Natural killer cell (primary cell): Measurements from ENCODE around the gene TREH. TPM values are rescaled to one million over a fixed set of nuclear protein-coding genes. Genes with fewer than 3 reads are reported as not detected.

Source experiments
- ATAC-seq, 3 donors: fragments of 150-1000 bp in 2 of 3; fragments of 200-7000 bp in 1 of 3; cut with Tn5 transposase; 1 replicate in 1 of 3; 2 replicates in 2 of 3; pipeline ENCODE4 v1.10.0; 2021; ENCODE audit warnings: mild to moderate bottlenecking in 2 of 3, moderate library complexity in 2 of 3
- DNase-seq, 2 donors: peaks; one replicate each; pipeline versions ENCODE4 v3.0.0 to v3.0.0-alpha.2; 2013 to 2021; ENCODE audit warnings: mixed read lengths in 1 of 2
- H3K27ac ChIP-seq: one replicate; pipeline ENCODE4 v1.5.1; 2013; ENCODE audit warnings: mild to moderate bottlenecking, low read length
- H3K27me3 ChIP-seq: one replicate; pipeline ENCODE4 v1.6.1; 2013; ENCODE audit warnings: low read length; ENCODE audit not compliant: control insufficient read depth, insufficient read depth
- H3K36me3 ChIP-seq: one replicate; pipeline ENCODE4 v1.6.1; 2013; ENCODE audit warnings: low read length; ENCODE audit not compliant: control insufficient read depth, insufficient read depth
- H3K4me1 ChIP-seq: one replicate; pipeline ENCODE4 v1.6.1; 2013; ENCODE audit warnings: low read length; ENCODE audit not compliant: control insufficient read depth, insufficient read depth
- H3K4me3 ChIP-seq: one replicate; pipeline ENCODE4 v1.5.1; 2013; ENCODE audit warnings: low read length
- H3K9me3 ChIP-seq: one replicate; pipeline ENCODE4 v1.6.1; 2013; ENCODE audit warnings: low read length; ENCODE audit not compliant: control insufficient read depth, insufficient read depth
- H3K27ac Mint-ChIP-seq, 2 donors: one replicate each; pipeline ENCODE4 v1.8.0; 2022; ENCODE audit warnings: mild to moderate bottlenecking in 2 of 2, mixed read lengths in 2 of 2, moderate library complexity in 1 of 2
- H3K27me3 Mint-ChIP-seq, 2 donors: one replicate each; pipeline ENCODE4 v1.8.0; 2022; ENCODE audit warnings: low read depth in 2 of 2, mixed read lengths in 2 of 2
- H3K36me3 Mint-ChIP-seq: one replicate; pipeline ENCODE4 v1.8.0; 2022; ENCODE audit warnings: mixed read lengths
- H3K4me1 Mint-ChIP-seq, 2 donors: one replicate each; pipeline ENCODE4 v1.8.0; 2022; ENCODE audit warnings: mixed read lengths in 2 of 2
- H3K4me3 Mint-ChIP-seq: one replicate; pipeline ENCODE4 v1.8.0; 2022; ENCODE audit warnings: mild to moderate bottlenecking, moderate library complexity, mixed read lengths
- H3K9me3 Mint-ChIP-seq, 2 donors: one replicate each; pipeline ENCODE4 v1.8.0; 2022; ENCODE audit warnings: mixed read lengths in 2 of 2
- WGBS: methylation state at CpG from one replicate; pipeline ENCODE4 v1.1.7; 2013; ENCODE audit warnings: missing lambda C conversion rate; ENCODE audit not compliant: insufficient coverage; 5-methylcytosine and 5-hydroxymethylcytosine counted together
- intact Hi-C: fragments of 100-400 bp; cut with micrococcal nuclease; formaldehyde crosslinking; loops from one replicate; pipeline ENCODE4 v1.14.2; 2022
- total RNA-seq, 4 donors: library from RNA; stranded (reverse); fragments of 120-200 nt in 1 of 4; gene quantifications; one replicate each; pipeline versions ENCODE4 v1.2.3 to v1.2.4, GENCODE V29; 2013 to 2022
- TF ChIP-seq, protein P1 (sequence below): fragments of 200-600 bp; IDR thresholded peaks from one replicate; pipeline ENCODE4 v1.8.0; 2022; ENCODE audit warnings: antibody characterized with exemption

The TREH gene
- total RNA-seq, 3 donors from 2014 or later (not counting 1 experiment from before 2014, with no cell fraction given) = not detected

DNA sequence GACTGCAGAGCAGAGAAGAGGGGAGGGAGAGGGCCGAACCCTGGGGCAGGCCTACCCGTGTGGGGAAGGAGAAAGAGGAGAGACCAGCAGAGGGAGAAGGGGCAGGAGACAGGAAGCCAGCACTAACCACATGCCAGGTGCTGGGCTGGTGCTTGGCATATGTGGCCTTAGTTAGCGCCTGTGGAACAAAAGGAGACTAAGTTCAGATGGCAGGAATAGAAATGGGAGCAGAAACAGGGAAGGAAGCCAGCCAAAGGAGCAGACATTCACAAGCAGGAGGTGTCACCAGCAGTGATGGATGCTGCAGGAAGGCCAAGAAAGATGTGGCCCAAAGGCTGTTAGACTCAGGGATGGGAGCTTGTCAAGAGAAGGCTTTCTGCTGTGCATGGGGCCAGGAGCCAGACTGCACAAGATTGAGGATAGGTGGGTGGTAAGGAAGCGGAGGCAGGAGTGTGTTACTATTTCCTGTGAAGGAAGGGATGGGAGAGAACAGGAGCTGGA, 26.7 kb downstream of the TREH start:
- H3K4me1 ChIP-seq = no peaks in the 10 kb centered on the region
- intact Hi-C loops = no loop called here
- TF ChIP-seq, protein P1, sequence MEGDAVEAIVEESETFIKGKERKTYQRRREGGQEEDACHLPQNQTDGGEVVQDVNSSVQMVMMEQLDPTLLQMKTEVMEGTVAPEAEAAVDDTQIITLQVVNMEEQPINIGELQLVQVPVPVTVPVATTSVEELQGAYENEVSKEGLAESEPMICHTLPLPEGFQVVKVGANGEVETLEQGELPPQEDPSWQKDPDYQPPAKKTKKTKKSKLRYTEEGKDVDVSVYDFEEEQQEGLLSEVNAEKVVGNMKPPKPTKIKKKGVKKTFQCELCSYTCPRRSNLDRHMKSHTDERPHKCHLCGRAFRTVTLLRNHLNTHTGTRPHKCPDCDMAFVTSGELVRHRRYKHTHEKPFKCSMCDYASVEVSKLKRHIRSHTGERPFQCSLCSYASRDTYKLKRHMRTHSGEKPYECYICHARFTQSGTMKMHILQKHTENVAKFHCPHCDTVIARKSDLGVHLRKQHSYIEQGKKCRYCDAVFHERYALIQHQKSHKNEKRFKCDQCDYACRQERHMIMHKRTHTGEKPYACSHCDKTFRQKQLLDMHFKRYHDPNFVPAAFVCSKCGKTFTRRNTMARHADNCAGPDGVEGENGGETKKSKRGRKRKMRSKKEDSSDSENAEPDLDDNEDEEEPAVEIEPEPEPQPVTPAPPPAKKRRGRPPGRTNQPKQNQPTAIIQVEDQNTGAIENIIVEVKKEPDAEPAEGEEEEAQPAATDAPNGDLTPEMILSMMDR = no peak
- Mint-ChIP-seq H3K36me3 (no peaks in the 10 kb centered on the region), H3K27me3 (no peaks in the 10 kb centered on the region), H3K4me3 (no peak overlapping the region), H3K27ac (no peak overlapping the region), H3K4me1 (peaks cover 7% of the 10 kb centered on the region in 2 donors), H3K9me3 (no peaks in the 10 kb centered on the region)
- no peak overlapping the region for H3K4me3 ChIP-seq
- DNase-seq (no peak), ATAC-seq (no peak)
- whole genome bisulfite sequencing = 22% methylated on average over 4 of the region's 4 CpGs
- no peaks in the 10 kb centered on the region for H3K27me3 ChIP-seq
- no peaks in the 10 kb centered on the region for H3K36me3 ChIP-seq
- H3K27ac ChIP-seq = no peak overlapping the region
- H3K9me3 ChIP-seq = no peaks in the 10 kb centered on the region

GRCh38 chr11:118651820-118652219, 27.6 kb downstream of the TREH start:
- Mint-ChIP-seq H3K27ac (no peak overlapping the region), H3K36me3 (no peaks in the 10 kb centered on the region), H3K9me3 (no peaks in the 10 kb centered on the region), H3K4me3 (no peak overlapping the region), H3K4me1 (peaks cover 7% of the 10 kb centered on the region in 2 donors), H3K27me3 (no peaks in the 10 kb centered on the region)
- no peak for ATAC-seq
- intact Hi-C loops = no loop called here
- Histone ChIP-seq H3K27ac (no peak overlapping the region), H3K36me3 (no peaks in the 10 kb centered on the region), H3K4me3 (no peak overlapping the region), H3K27me3 (no peaks in the 10 kb centered on the region), H3K9me3 (no peaks in the 10 kb centered on the region), H3K4me1 (no peaks in the 10 kb centered on the region)
- 83% methylated on average over 3 of the region's 3 CpGs for WGBS
- TF ChIP-seq, protein P1 = no peak
- DNase-seq = no peak

DNA sequence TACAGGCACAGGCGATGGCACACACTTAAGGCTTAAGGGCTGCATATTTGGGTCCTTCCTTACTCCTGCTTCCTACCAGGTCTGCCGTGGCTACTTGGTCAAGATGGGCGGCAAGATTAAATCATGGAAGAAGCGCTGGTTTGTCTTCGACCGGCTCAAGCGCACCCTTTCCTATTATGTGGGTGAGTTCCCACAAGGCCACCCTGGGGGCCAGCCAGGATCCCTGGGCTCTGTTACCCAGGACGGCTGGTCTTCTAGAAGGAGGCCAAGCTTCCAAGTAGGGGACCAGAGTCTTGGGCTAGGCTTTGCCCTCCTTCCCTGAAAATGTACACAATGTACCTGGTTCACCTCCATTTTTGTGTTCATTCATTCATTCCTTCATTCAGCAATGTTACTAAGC, 29.1 kb downstream of the TREH start:
- no peaks in the 10 kb centered on the region for H3K9me3 ChIP-seq
- Mint-ChIP-seq H3K36me3 (no peaks in the 10 kb centered on the region), H3K27ac (no peak overlapping the region), H3K27me3 (no peaks in the 10 kb centered on the region), H3K9me3 (no peaks in the 10 kb centered on the region), H3K4me3 (no peak overlapping the region), H3K4me1 (peaks cover 7% of the 10 kb centered on the region in 2 donors)
- no peaks in the 10 kb centered on the region for H3K27me3 ChIP-seq
- no peak overlapping the region for H3K27ac ChIP-seq
- 97% methylated on average over 8 of the region's 8 CpGs for WGBS
- ATAC-seq (no peak), DNase-seq (no peak)
- intact Hi-C loops = no loop called here
- TF ChIP-seq, protein P1 = no peak
- H3K4me3 ChIP-seq = no peak overlapping the region
- no peaks in the 10 kb centered on the region for H3K36me3 ChIP-seq
- no peaks in the 10 kb centered on the region for H3K4me1 ChIP-seq

DNA sequence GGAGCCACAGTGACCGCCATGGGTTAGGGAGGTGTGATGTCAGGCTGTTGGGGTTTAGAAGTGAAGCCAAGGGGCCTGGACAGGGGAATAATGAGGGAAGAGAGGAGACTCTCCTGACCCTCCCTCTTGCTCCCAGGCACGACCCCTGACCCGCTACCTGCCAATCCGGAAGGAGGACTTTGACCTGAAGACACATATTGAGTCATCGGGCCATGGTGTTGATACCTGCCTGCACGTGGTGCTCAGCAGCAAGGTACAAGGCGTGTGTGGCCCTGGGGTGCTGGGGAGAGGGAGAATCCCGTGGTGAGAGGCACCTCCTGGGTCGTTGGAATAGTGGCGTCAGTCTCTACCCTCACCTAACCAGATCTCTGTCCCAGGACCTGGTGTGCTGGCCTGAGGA, 29.5 kb downstream of the TREH start:
- Histone ChIP-seq H3K4me1 (no peaks in the 10 kb centered on the region), H3K36me3 (no peaks in the 10 kb centered on the region), H3K27me3 (no peaks in the 10 kb centered on the region), H3K4me3 (no peak overlapping the region), H3K9me3 (no peaks in the 10 kb centered on the region), H3K27ac (no peak overlapping the region)
- Mint-ChIP-seq H3K4me1 (peaks cover 7% of the 10 kb centered on the region in 2 donors), H3K27me3 (no peaks in the 10 kb centered on the region), H3K9me3 (no peaks in the 10 kb centered on the region), H3K27ac (no peak overlapping the region), H3K4me3 (no peak overlapping the region), H3K36me3 (no peaks in the 10 kb centered on the region)
- WGBS = 80% methylated on average over 9 of the region's 10 CpGs
- DNase-seq = no peak
- intact Hi-C loops = no loop called here
- no peak for ATAC-seq
- TF ChIP-seq, protein P1 = no peak
